HCT116 (cell line): ENCODE measurements around the gene SHROOM3. TPM values are rescaled to one million over a fixed set of nuclear protein-coding genes. Genes with fewer than 3 reads are reported as not detected.

Source experiments
- ATAC-seq: fragments of 200-7000 bp; cut with Tn5 transposase; 2 replicates; pipeline ENCODE4 v1.9.1; 2020; ENCODE audit warnings: mild to moderate bottlenecking, moderate library complexity
- BruUV-seq: library from RNA; stranded (reverse); fragments of 400-500 nt; replicated peaks from 2 replicates; lab custom pipeline; 2021; lab: Mats Ljungman, UMichigan
- CTCF ChIA-PET: fragments of 300-600 bp; sonication (Branson Sonifier 250); formaldehyde crosslinking; loops from one replicate; lab custom pipeline; 2021; ENCODE audit warnings: antibody characterized with exemption; lab: Charles Lee
- POLR2A ChIA-PET: fragments of 300-600, 350-600 bp; sonication (Branson Sonifier 250); formaldehyde crosslinking; loops from one replicate; lab custom pipeline; 2021; ENCODE audit warnings: antibody characterized with exemption; lab: Charles Lee
- RAD21 ChIA-PET, 2 experiments: fragments of 300-600 bp; sonication (Branson Sonifier 250); formaldehyde crosslinking; loops; one replicate each; lab custom pipeline; 2023; ENCODE audit warnings: low total read pairs in 2 of 2; ENCODE audit not compliant: uncharacterized antibody in 2 of 2, unreplicated experiment in 2 of 2, low non-redundant PET in 1 of 2; lab: Charles Lee
- DNase-seq: peaks from one replicate; pipeline ENCODE4 v3.0.0-alpha.2; 2010; ENCODE audit warnings: low read depth, low spot score
- H2AFZ ChIP-seq: fragments of 200-600 bp; shearing (Covaris generic), sonication (generic); 2 replicates; pipeline ENCODE4 v1.6.1; 2017; ENCODE audit warnings: low read depth, mixed run types, mixed read lengths, antibody characterized with exemption, low read length; ENCODE audit not compliant: poor library complexity, severe bottlenecking
- H3K27ac ChIP-seq: 2 replicates; pipeline ENCODE4 v1.5.1; 2012; ENCODE audit warnings: low read depth, low read length
- H3K27me3 ChIP-seq: fragments of 200-600 bp; sonication (generic); 2 replicates; pipeline ENCODE4 v1.6.1; 2016; ENCODE audit warnings: mixed run types, low read length, mixed read lengths; ENCODE audit not compliant: insufficient read depth
- H3K36me3 ChIP-seq, 2 experiments: fragments of 200-500 bp in 1 of 2; fragments of 200-600 bp in 1 of 2; sonication (Bioruptor generic) in 1 of 2; sonication (generic) in 1 of 2; 2 replicates each; pipeline versions ENCODE4 v1.5.1 to v1.6.1; 2014 to 2016; ENCODE audit warnings: low read length in 2 of 2, inconsistent platforms in 1 of 2, mixed read lengths in 1 of 2, mixed run types in 1 of 2; ENCODE audit not compliant: insufficient read depth in 2 of 2, control insufficient read depth in 1 of 2
- H3K4me1 ChIP-seq, 2 experiments: fragments of 200-600 bp in 1 of 2; sonication (generic) in 1 of 2; 2 replicates each; pipeline versions ENCODE4 v1.5.1 to v1.6.1; 2012 to 2017; ENCODE audit warnings: low read length in 2 of 2, inconsistent platforms in 1 of 2, mild to moderate bottlenecking in 1 of 2, mixed read lengths in 1 of 2, mixed run types in 1 of 2, moderate library complexity in 1 of 2; ENCODE audit not compliant: insufficient read depth in 2 of 2, control insufficient read depth in 1 of 2
- H3K4me2 ChIP-seq: fragments of 200-600 bp; sonication (generic); 2 replicates; pipeline ENCODE4 v1.6.1; 2017; ENCODE audit warnings: mixed run types, low read length, mixed read lengths
- H3K4me3 ChIP-seq, 2 experiments: fragments of 200-600 bp in 1 of 2; sonication (generic) in 1 of 2; replicated peaks in 1 of 2; 2 replicates each; pipeline ENCODE4 v1.5.1; 2011 to 2016; ENCODE audit warnings: low read length in 2 of 2, control low read depth in 1 of 2, low read depth in 1 of 2, mild to moderate bottlenecking in 1 of 2, mixed read lengths in 1 of 2, mixed run types in 1 of 2
- H3K79me2 ChIP-seq: fragments of 200-600 bp; sonication (generic); 2 replicates; pipeline ENCODE4 v1.6.1; 2017; ENCODE audit warnings: mild to moderate bottlenecking, mixed run types, low read length, moderate library complexity, mixed read lengths; ENCODE audit not compliant: insufficient read depth
- H3K9ac ChIP-seq: fragments of 200-600 bp; sonication (generic); 2 replicates; pipeline ENCODE4 v1.6.1; 2016; ENCODE audit warnings: low read length, mixed read lengths
- H3K9me2 ChIP-seq: fragments of 200-600 bp; sonication (generic), shearing (Covaris generic); 2 replicates; pipeline ENCODE4 v1.6.1; 2017; ENCODE audit warnings: mixed run types, mild to moderate bottlenecking, moderate library complexity; ENCODE audit not compliant: insufficient read depth
- H3K9me3 ChIP-seq, 2 experiments: fragments of 200-500 bp in 1 of 2; fragments of 200-600 bp in 1 of 2; sonication (Bioruptor generic) in 1 of 2; sonication (generic) in 1 of 2; 2 replicates each; pipeline ENCODE4 v1.6.1; 2014 to 2017; ENCODE audit warnings: low read length in 2 of 2, mixed read lengths in 2 of 2, inconsistent platforms in 1 of 2, low read depth in 1 of 2, mild to moderate bottlenecking in 1 of 2, mixed run types in 1 of 2, moderate library complexity in 1 of 2; ENCODE audit not compliant: control insufficient read depth in 1 of 2, insufficient read depth in 1 of 2
- H4K20me1 ChIP-seq: fragments of 200-600 bp; sonication (generic), shearing (Covaris generic); 2 replicates; pipeline ENCODE4 v1.6.1; 2017; ENCODE audit warnings: mixed run types, mild to moderate bottlenecking, moderate library complexity; ENCODE audit not compliant: insufficient read depth
- CBX3 ChIP-seq: IDR thresholded peaks from 2 replicates; pipeline ENCODE4 v1.6.1; 2012; ENCODE audit warnings: low read depth
- CEBPB ChIP-seq: IDR thresholded peaks from 2 replicates; pipeline ENCODE4 v1.6.1; 2012; ENCODE audit warnings: low read depth
- EGR1 ChIP-seq: IDR thresholded peaks from 2 replicates; pipeline ENCODE4 v1.6.1; 2012; ENCODE audit warnings: low read depth
- ELF1 ChIP-seq: IDR thresholded peaks from 2 replicates; pipeline ENCODE4 v1.6.1; 2012; ENCODE audit warnings: low read depth, borderline replicate concordance
- EZH2 ChIP-seq: fragments of 200-600 bp; sonication (generic); IDR thresholded peaks from 2 replicates; pipeline ENCODE4 v1.6.1; 2017; ENCODE audit warnings: antibody characterized with exemption, mixed run types
- EZH2phosphoT487 ChIP-seq: fragments of 200-600 bp; IDR thresholded peaks from 2 replicates; pipeline ENCODE4 v1.6.1; 2018; ENCODE audit warnings: antibody characterized with exemption, borderline replicate concordance
- FOSL1 ChIP-seq: IDR thresholded peaks from 2 replicates; pipeline ENCODE4 v1.6.1; 2012; ENCODE audit warnings: low read depth
- JUND ChIP-seq: IDR thresholded peaks from 2 replicates; pipeline ENCODE4 v1.6.1; 2012
- POLR2A ChIP-seq: IDR thresholded peaks from 2 replicates; pipeline ENCODE4 v1.7.0; 2011; ENCODE audit warnings: borderline replicate concordance; ENCODE audit not compliant: insufficient read depth, insufficient read length; ENCODE audit errors: extremely low read depth
- SIN3A ChIP-seq: IDR thresholded peaks from 2 replicates; pipeline ENCODE4 v1.6.1; 2012; ENCODE audit warnings: low read depth
- SP1 ChIP-seq: IDR thresholded peaks from 2 replicates; pipeline ENCODE4 v1.6.1; 2012; ENCODE audit warnings: low read depth
- SRF ChIP-seq: IDR thresholded peaks from 2 replicates; pipeline ENCODE4 v1.6.1; 2012; ENCODE audit warnings: low read depth
- TCF7L2 ChIP-seq: IDR thresholded peaks from 2 replicates; pipeline ENCODE4 v1.7.0; 2011; ENCODE audit warnings: borderline replicate concordance, inconsistent platforms; ENCODE audit not compliant: insufficient read depth, insufficient read length; ENCODE audit errors: extremely low read depth
- YY1 ChIP-seq: IDR thresholded peaks from 2 replicates; pipeline ENCODE4 v1.6.1; 2011; ENCODE audit warnings: low read length, low read depth, moderate library complexity, mild to moderate bottlenecking; ENCODE audit not compliant: insufficient replicate concordance; ENCODE audit errors: extremely low read depth
- ZFX ChIP-seq: fragments of 450-650 bp; IDR thresholded peaks from 2 replicates; pipeline ENCODE4 v1.6.1; 2017
- ZNF274 ChIP-seq: fragments of 200-500 bp; sonication (Bioruptor generic); IDR thresholded peaks from 2 replicates; pipeline ENCODE4 v1.6.1; 2014; ENCODE audit warnings: mild to moderate bottlenecking, low read depth, low read length, inconsistent platforms
- intact Hi-C: fragments of 100-400 bp; cut with micrococcal nuclease; formaldehyde crosslinking; loops from 2 replicates; pipeline ENCODE4 v1.10.0; 2022
- total RNA-seq: library from RNA; stranded (reverse); gene quantifications from one replicate; pipeline ENCODE4 v1.2.1, GENCODE V29; 2021; ENCODE audit not compliant: unreplicated experiment
- TF ChIP-seq, protein P1 (sequence below): IDR thresholded peaks from 2 replicates; pipeline ENCODE4 v1.6.1; 2011; ENCODE audit warnings: mild to moderate bottlenecking, low read length, moderate library complexity; ENCODE audit not compliant: insufficient replicate concordance; ENCODE audit errors: extremely low read depth
- TF ChIP-seq, protein P2 (sequence below), 3 experiments: fragments of 200-600 bp in 1 of 3; sonication (generic) in 1 of 3; IDR thresholded peaks in 2 of 3; conservative IDR thresholded peaks in 1 of 3; 2 replicates each; pipeline ENCODE4 v1.5.1; 2012 to 2017; ENCODE audit warnings: low read depth in 2 of 3, low read length in 2 of 3, antibody characterized with exemption in 1 of 3, borderline replicate concordance in 1 of 3, control low read depth in 1 of 3, mild to moderate bottlenecking in 1 of 3, mixed read lengths in 1 of 3, mixed run types in 1 of 3, moderate library complexity in 1 of 3; ENCODE audit not compliant: insufficient read depth in 1 of 3
- TF ChIP-seq, protein P3 (sequence below): IDR thresholded peaks from 2 replicates; pipeline ENCODE4 v1.6.1; 2012

The SHROOM3 gene
- total RNA-seq, 1 experiment from 2014 or later = 22.5 TPM

DNA sequence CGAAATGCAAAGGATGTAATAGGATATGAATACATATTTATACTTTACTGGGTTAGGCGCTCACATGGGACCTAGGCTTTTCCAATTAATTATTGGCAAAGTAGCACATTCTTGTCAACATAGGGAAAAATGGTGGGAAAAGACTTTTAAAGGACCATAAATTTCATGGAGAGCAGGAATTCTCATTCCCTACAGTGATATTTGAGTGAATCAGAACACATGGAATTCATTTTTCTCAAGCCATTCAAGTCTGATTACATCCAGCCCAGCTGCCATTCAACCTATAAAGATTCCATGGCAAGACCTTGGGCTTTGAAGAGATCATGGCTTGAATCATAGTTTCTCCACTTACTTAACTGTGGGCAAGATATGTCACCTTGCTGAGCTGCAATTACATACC is 312.5 kb downstream of the SHROOM3 start:
- no peak overlapping the region for H3K4me3 ChIP-seq
- TF ChIP-seq, protein P1, sequence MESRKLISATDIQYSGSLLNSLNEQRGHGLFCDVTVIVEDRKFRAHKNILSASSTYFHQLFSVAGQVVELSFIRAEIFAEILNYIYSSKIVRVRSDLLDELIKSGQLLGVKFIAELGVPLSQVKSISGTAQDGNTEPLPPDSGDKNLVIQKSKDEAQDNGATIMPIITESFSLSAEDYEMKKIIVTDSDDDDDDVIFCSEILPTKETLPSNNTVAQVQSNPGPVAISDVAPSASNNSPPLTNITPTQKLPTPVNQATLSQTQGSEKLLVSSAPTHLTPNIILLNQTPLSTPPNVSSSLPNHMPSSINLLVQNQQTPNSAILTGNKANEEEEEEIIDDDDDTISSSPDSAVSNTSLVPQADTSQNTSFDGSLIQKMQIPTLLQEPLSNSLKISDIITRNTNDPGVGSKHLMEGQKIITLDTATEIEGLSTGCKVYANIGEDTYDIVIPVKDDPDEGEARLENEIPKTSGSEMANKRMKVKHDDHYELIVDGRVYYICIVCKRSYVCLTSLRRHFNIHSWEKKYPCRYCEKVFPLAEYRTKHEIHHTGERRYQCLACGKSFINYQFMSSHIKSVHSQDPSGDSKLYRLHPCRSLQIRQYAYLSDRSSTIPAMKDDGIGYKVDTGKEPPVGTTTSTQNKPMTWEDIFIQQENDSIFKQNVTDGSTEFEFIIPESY = no peak
- TF ChIP-seq EZH2 = no peak
- TF ChIP-seq POLR2A = no peak
- TF ChIP-seq ZFX = no peak
- TF ChIP-seq, protein P2, sequence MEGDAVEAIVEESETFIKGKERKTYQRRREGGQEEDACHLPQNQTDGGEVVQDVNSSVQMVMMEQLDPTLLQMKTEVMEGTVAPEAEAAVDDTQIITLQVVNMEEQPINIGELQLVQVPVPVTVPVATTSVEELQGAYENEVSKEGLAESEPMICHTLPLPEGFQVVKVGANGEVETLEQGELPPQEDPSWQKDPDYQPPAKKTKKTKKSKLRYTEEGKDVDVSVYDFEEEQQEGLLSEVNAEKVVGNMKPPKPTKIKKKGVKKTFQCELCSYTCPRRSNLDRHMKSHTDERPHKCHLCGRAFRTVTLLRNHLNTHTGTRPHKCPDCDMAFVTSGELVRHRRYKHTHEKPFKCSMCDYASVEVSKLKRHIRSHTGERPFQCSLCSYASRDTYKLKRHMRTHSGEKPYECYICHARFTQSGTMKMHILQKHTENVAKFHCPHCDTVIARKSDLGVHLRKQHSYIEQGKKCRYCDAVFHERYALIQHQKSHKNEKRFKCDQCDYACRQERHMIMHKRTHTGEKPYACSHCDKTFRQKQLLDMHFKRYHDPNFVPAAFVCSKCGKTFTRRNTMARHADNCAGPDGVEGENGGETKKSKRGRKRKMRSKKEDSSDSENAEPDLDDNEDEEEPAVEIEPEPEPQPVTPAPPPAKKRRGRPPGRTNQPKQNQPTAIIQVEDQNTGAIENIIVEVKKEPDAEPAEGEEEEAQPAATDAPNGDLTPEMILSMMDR (IDR thresholded peaks at IDR 0.05 in 2 of 3, conservative IDR thresholded peaks at IDR 0.05 in 1 of 3; ENCODE audit: borderline replicate concordance in 1 of 3, insufficient read depth in 1 of 3, low read depth in 2 of 3, low read length in 2 of 3) = no peak
- TF ChIP-seq JUND = no peak
- TF ChIP-seq YY1 = no peak
- TF ChIP-seq ZNF274 = no peak
- no peak for TF ChIP-seq SIN3A
- TF ChIP-seq ELF1 = no peak
- TF ChIP-seq CBX3 = no peak
- TF ChIP-seq, protein P3, sequence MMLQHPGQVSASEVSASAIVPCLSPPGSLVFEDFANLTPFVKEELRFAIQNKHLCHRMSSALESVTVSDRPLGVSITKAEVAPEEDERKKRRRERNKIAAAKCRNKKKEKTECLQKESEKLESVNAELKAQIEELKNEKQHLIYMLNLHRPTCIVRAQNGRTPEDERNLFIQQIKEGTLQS = no peak
- no peak for TF ChIP-seq CEBPB
- TF ChIP-seq EGR1 = no peak
- no peak for TF ChIP-seq TCF7L2
- no peak for TF ChIP-seq EZH2phosphoT487
- TF ChIP-seq SP1 = no peak
- no peak for TF ChIP-seq SRF
- no peak for TF ChIP-seq FOSL1
- TF ChIP-seq, all 23 proteins: peak for 0
- Histone ChIP-seq H3K4me2 (no peak overlapping the region), H3K36me3 (peaks cover 0 to 7% of the 10 kb centered on the region in 2 experiments; a peak in 1 of 4 replicates), H3K9me2 (no peaks in the 10 kb centered on the region), H3K27me3 (no peaks in the 10 kb centered on the region), H3K9ac (no peak overlapping the region), H4K20me1 (no peaks in the 10 kb centered on the region), H3K79me2 (no peaks in the 10 kb centered on the region; the same call in 1 of the 2 replicates), H2AFZ (no peak overlapping the region), H3K27ac (no peak overlapping the region), H3K4me1 (peaks cover 1 to 19% of the 10 kb centered on the region in 2 experiments), H3K9me3 (peaks cover 0 to 6% of the 10 kb centered on the region in 2 experiments; a peak in 1 of 4 replicates)
- no peak for DNase-seq
- ChIA-PET RAD21 (no interaction called here), POLR2A (no interaction called here), CTCF (interaction anchor here (0.9 kb wide), 1 partner anchor 316 kb away, joined by 3 read pairs; no protein-coding TSS in a partner anchor)
- intact Hi-C loops = loop anchor here (5.0 kb wide), 1 partner anchor 120 kb away; no protein-coding TSS in a partner anchor
- no peak for ATAC-seq
- no TSS peak for BruUV-seq
